HG02678 (cell line): ENCODE results near the gene SCGB2B2.
"Not testable (repeated sequence)": the region's sequence is repeated elsewhere in the genome, so short reads cannot be mapped to it uniquely, and the experiment has no call there.

Source experiments
- ATAC-seq: cut with Tn5 transposase; IDR thresholded peaks from one replicate; pipeline ENCODE4 v1.9.1; 2021; ENCODE audit warnings: mild to moderate bottlenecking, moderate library complexity; ENCODE audit not compliant: unreplicated experiment

The SCGB2B2 gene

GRCh38 chr19:34671972-34672371, 5.0 kb downstream of the SCGB2B2 start:
- ATAC-seq: no peak

- ATAC-seq: no peak
These were observed 7.7 kb downstream of the SCGB2B2 start for GRCh38 chr19:34669305-34669704.

GRCh38 chr19:34668690-34669089, 8.3 kb downstream of the SCGB2B2 start:
- not testable (repeated sequence) for ATAC-seq

GRCh38 chr19:34668077-34668689, 8.8 kb downstream of the SCGB2B2 start:
- ATAC-seq: not testable (repeated sequence)

GRCh38 chr19:34667349-34668076, 9.4 kb downstream of the SCGB2B2 start:
- ATAC-seq: no peak

GRCh38 chr19:34666958-34667265, 10.0 kb downstream of the SCGB2B2 start:
- no peak for ATAC-seq

GRCh38 chr19:34666200-34666957, 10.6 kb downstream of the SCGB2B2 start:
- no peak for ATAC-seq

- ATAC-seq: not testable (repeated sequence)
These were observed 11.7 kb downstream of the SCGB2B2 start for GRCh38 chr19:34665275-34665674.

GRCh38 chr19:34664870-34665269, 12.1 kb downstream of the SCGB2B2 start:
- no peak for ATAC-seq

GRCh38 chr19:34664168-34664567, 12.8 kb downstream of the SCGB2B2 start:
- ATAC-seq: no peak

- ATAC-seq: no peak
These were observed 14.0 kb downstream of the SCGB2B2 start for GRCh38 chr19:34662919-34663318.

GRCh38 chr19:34661357-34661756, 15.6 kb downstream of the SCGB2B2 start:
- ATAC-seq: no peak

GRCh38 chr19:34655651-34656050, 21.3 kb downstream of the SCGB2B2 start:
- ATAC-seq: no peak

- ATAC-seq: no peak
These were observed 22.2 kb downstream of the SCGB2B2 start for GRCh38 chr19:34654796-34655195.

GRCh38 chr19:34651747-34652146, 25.2 kb downstream of the SCGB2B2 start:
- ATAC-seq: no peak

- no peak for ATAC-seq
These were observed 26.9 kb downstream of the SCGB2B2 start for GRCh38 chr19:34649886-34650543.

GRCh38 chr19:34645551-34645950, 31.4 kb downstream of the SCGB2B2 start:
- ATAC-seq: no peak

GRCh38 chr19:34644991-34645461, 31.9 kb downstream of the SCGB2B2 start:
- ATAC-seq: no peak

- ATAC-seq: no peak
These were observed 34.7 kb downstream of the SCGB2B2 start for GRCh38 chr19:34642241-34642640.

- no peak for ATAC-seq
These were observed 37.4 kb downstream of the SCGB2B2 start for GRCh38 chr19:34639491-34640085.

GRCh38 chr19:34633802-34634201, 43.2 kb downstream of the SCGB2B2 start:
- ATAC-seq: no peak
